ENCODE results near the gene CRISPLD2. TPM values are rescaled to one million over a fixed set of nuclear protein-coding genes. Genes with fewer than 3 reads are reported as not detected.

Gene CRISPLD2
- total RNA-seq, 1 donor from 2014 or later = 3.3 TPM

- TF ChIP-seq, protein P1, sequence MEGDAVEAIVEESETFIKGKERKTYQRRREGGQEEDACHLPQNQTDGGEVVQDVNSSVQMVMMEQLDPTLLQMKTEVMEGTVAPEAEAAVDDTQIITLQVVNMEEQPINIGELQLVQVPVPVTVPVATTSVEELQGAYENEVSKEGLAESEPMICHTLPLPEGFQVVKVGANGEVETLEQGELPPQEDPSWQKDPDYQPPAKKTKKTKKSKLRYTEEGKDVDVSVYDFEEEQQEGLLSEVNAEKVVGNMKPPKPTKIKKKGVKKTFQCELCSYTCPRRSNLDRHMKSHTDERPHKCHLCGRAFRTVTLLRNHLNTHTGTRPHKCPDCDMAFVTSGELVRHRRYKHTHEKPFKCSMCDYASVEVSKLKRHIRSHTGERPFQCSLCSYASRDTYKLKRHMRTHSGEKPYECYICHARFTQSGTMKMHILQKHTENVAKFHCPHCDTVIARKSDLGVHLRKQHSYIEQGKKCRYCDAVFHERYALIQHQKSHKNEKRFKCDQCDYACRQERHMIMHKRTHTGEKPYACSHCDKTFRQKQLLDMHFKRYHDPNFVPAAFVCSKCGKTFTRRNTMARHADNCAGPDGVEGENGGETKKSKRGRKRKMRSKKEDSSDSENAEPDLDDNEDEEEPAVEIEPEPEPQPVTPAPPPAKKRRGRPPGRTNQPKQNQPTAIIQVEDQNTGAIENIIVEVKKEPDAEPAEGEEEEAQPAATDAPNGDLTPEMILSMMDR (IDR thresholded peaks at IDR 0.05) = no peak
- no peaks in the 10 kb centered on the region for H3K9me3 Mint-ChIP-seq (ENCODE audit: unreplicated experiment)
- no peaks in the 10 kb centered on the region for H3K27me3 Mint-ChIP-seq (ENCODE audit: unreplicated experiment)
- H3K27ac Mint-ChIP-seq (ENCODE audit: unreplicated experiment) = no peak overlapping the region
- H3K4me1 Mint-ChIP-seq (ENCODE audit: unreplicated experiment) = peaks cover 61% of the 10 kb centered on the region
- no peak for DNase-seq (ENCODE audit: extremely low spot score, unreplicated experiment)
- no peak overlapping the region for H3K4me3 Mint-ChIP-seq (ENCODE audit: unreplicated experiment)
- no peaks in the 10 kb centered on the region for H3K36me3 Mint-ChIP-seq (ENCODE audit: unreplicated experiment)
These were observed 25.0 kb downstream of the CRISPLD2 start for GRCh38 chr16:84844559-84845495.

- Mint-ChIP-seq H3K27me3 (ENCODE audit: unreplicated experiment) (no peaks in the 10 kb centered on the region), H3K4me3 (ENCODE audit: unreplicated experiment) (no peak overlapping the region), H3K9me3 (ENCODE audit: unreplicated experiment) (no peaks in the 10 kb centered on the region), H3K27ac (ENCODE audit: unreplicated experiment) (no peak overlapping the region), H3K4me1 (ENCODE audit: unreplicated experiment) (peaks cover 55% of the 10 kb centered on the region), H3K36me3 (ENCODE audit: unreplicated experiment) (no peaks in the 10 kb centered on the region)
- DNase-seq (ENCODE audit: extremely low spot score, unreplicated experiment) = no peak
- TF ChIP-seq, protein P1 (IDR thresholded peaks at IDR 0.05) = no peak
These were observed 25.8 kb downstream of the CRISPLD2 start for GRCh38 chr16:84845496-84846002.

- H3K27ac Mint-ChIP-seq (ENCODE audit: unreplicated experiment) = no peak overlapping the region
- H3K27me3 Mint-ChIP-seq (ENCODE audit: unreplicated experiment) = no peaks in the 10 kb centered on the region
- DNase-seq (ENCODE audit: extremely low spot score, unreplicated experiment) = no peak
- TF ChIP-seq, protein P1 (IDR thresholded peaks at IDR 0.05) = no peak
- no peak overlapping the region for H3K4me3 Mint-ChIP-seq (ENCODE audit: unreplicated experiment)
- no peaks in the 10 kb centered on the region for H3K9me3 Mint-ChIP-seq (ENCODE audit: unreplicated experiment)
- H3K36me3 Mint-ChIP-seq (ENCODE audit: unreplicated experiment) = no peaks in the 10 kb centered on the region
- peaks cover 53% of the 10 kb centered on the region for H3K4me1 Mint-ChIP-seq (ENCODE audit: unreplicated experiment)
These were observed 28.0 kb downstream of the CRISPLD2 start for GRCh38 chr16:84847564-84848355.

- TF ChIP-seq, protein P1 (IDR thresholded peaks at IDR 0.05) = no peak
- no peaks in the 10 kb centered on the region for H3K9me3 Mint-ChIP-seq (ENCODE audit: unreplicated experiment)
- H3K27me3 Mint-ChIP-seq (ENCODE audit: unreplicated experiment) = no peaks in the 10 kb centered on the region
- DNase-seq (ENCODE audit: extremely low spot score, unreplicated experiment) = no peak
- no peak overlapping the region for H3K4me3 Mint-ChIP-seq (ENCODE audit: unreplicated experiment)
- H3K4me1 Mint-ChIP-seq (ENCODE audit: unreplicated experiment) = peaks cover 41% of the 10 kb centered on the region
- H3K36me3 Mint-ChIP-seq (ENCODE audit: unreplicated experiment) = no peaks in the 10 kb centered on the region
- H3K27ac Mint-ChIP-seq (ENCODE audit: unreplicated experiment) = no peak overlapping the region
These were observed 29.3 kb downstream of the CRISPLD2 start for GRCh38 chr16:84848986-84849634.

All from osteocyte (in vitro differentiated cells).